Measurements from ENCODE around the gene KRT3.

The KRT3 gene

GRCh38 chr12:52818887-52819420 lies 23.0 kb upstream of the KRT3 start:
- Histone ChIP-seq H3K27me3 (ENCODE audit: control insufficient read depth in 1 of 2, insufficient read depth in 1 of 2, low read length in 2 of 2) (peaks cover 30 to 74% of the 10 kb centered on the region in 2 experiments), H3K79me1 (replicated peaks; ENCODE audit: low read length, poor library complexity, severe bottlenecking) (no peaks in the 10 kb centered on the region), H3K4me1 (ENCODE audit: control insufficient read depth, insufficient read depth, low read depth, low read length) (peaks cover 5% of the 10 kb centered on the region), H4K91ac (ENCODE audit: low read length) (no peak overlapping the region), H3K14ac (ENCODE audit: low read length in 2 of 2) (no peak overlapping the region), H2BK15ac (ENCODE audit: low read depth, poor library complexity, severe bottlenecking) (no peak overlapping the region), H3K36me3 (ENCODE audit: control insufficient read depth in 1 of 2, insufficient read depth in 2 of 2, low read depth in 1 of 2, low read length in 2 of 2) (no peaks in the 10 kb centered on the region), H2BK12ac (ENCODE audit: low read length in 2 of 2) (no peak overlapping the region), H2AFZ (ENCODE audit: low read depth, low read length) (no peak overlapping the region), H3K23ac (ENCODE audit: low read length in 2 of 2) (no peak overlapping the region), H3K18ac (ENCODE audit: low read depth in 1 of 2, low read length in 2 of 2) (no peak overlapping the region), H2BK120ac (ENCODE audit: low read depth, low read length) (no peak overlapping the region), H3K4me3 (ENCODE audit: insufficient read depth in 1 of 2, low read depth in 1 of 2, low read length in 2 of 2) (no peak overlapping the region), H3K9me3 (ENCODE audit: control insufficient read depth, low read length) (no peaks in the 10 kb centered on the region), H3K9ac (ENCODE audit: low read length) (no peak overlapping the region), H3K4ac (ENCODE audit: low read depth in 1 of 2, low read length in 2 of 2) (no peak overlapping the region), H4K8ac (ENCODE audit: low read length) (no peak overlapping the region), H2BK5ac (ENCODE audit: low read depth, low read length, poor library complexity, severe bottlenecking) (no peak overlapping the region), H2AK5ac (ENCODE audit: low read length, severe bottlenecking) (no peak overlapping the region), H3K4me2 (ENCODE audit: low read length, poor library complexity, severe bottlenecking) (no peak overlapping the region), H3K27ac (ENCODE audit: low read length, poor library complexity, severe bottlenecking) (no peak overlapping the region)
- no peak for DNase-seq
- WGBS: 61% methylated on average over 7 of the region's 7 CpGs

GRCh38 chr12:52818388-52818787 lies 22.5 kb upstream of the KRT3 start:
- no peak overlapping the region for H3K14ac ChIP-seq (ENCODE audit: low read length in 2 of 2)
- H2BK5ac ChIP-seq (ENCODE audit: low read depth, low read length, poor library complexity, severe bottlenecking): no peak overlapping the region
- H3K4me3 ChIP-seq (ENCODE audit: insufficient read depth in 1 of 2, low read depth in 1 of 2, low read length in 2 of 2): no peak overlapping the region
- no peak overlapping the region for H2BK15ac ChIP-seq (ENCODE audit: low read depth, poor library complexity, severe bottlenecking)
- no peak overlapping the region for H2AFZ ChIP-seq (ENCODE audit: low read depth, low read length)
- H2AK5ac ChIP-seq (ENCODE audit: low read length, severe bottlenecking): no peak overlapping the region
- peaks cover 5% of the 10 kb centered on the region for H3K4me1 ChIP-seq (ENCODE audit: control insufficient read depth, insufficient read depth, low read depth, low read length)
- peaks cover 30 to 74% of the 10 kb centered on the region in 2 experiments for H3K27me3 ChIP-seq (ENCODE audit: control insufficient read depth in 1 of 2, insufficient read depth in 1 of 2, low read length in 2 of 2)
- H3K9ac ChIP-seq (ENCODE audit: low read length): no peak overlapping the region
- no peaks in the 10 kb centered on the region for H3K79me1 ChIP-seq (replicated peaks; ENCODE audit: low read length, poor library complexity, severe bottlenecking)
- no peaks in the 10 kb centered on the region for H3K9me3 ChIP-seq (ENCODE audit: control insufficient read depth, low read length)
- 68% methylated on average over 7 of the region's 7 CpGs for WGBS
- no peaks in the 10 kb centered on the region for H3K36me3 ChIP-seq (ENCODE audit: control insufficient read depth in 1 of 2, insufficient read depth in 2 of 2, low read depth in 1 of 2, low read length in 2 of 2)
- H3K27ac ChIP-seq (ENCODE audit: low read length, poor library complexity, severe bottlenecking): no peak overlapping the region
- H4K8ac ChIP-seq (ENCODE audit: low read length): no peak overlapping the region
- no peak overlapping the region for H4K91ac ChIP-seq (ENCODE audit: low read length)
- no peak overlapping the region for H3K18ac ChIP-seq (ENCODE audit: low read depth in 1 of 2, low read length in 2 of 2)
- DNase-seq: no peak
- H2BK120ac ChIP-seq (ENCODE audit: low read depth, low read length): no peak overlapping the region
- no peak overlapping the region for H3K23ac ChIP-seq (ENCODE audit: low read length in 2 of 2)
- no peak overlapping the region for H3K4me2 ChIP-seq (ENCODE audit: low read length, poor library complexity, severe bottlenecking)
- H2BK12ac ChIP-seq (ENCODE audit: low read length in 2 of 2): no peak overlapping the region
- no peak overlapping the region for H3K4ac ChIP-seq (ENCODE audit: low read depth in 1 of 2, low read length in 2 of 2)

GRCh38 chr12:52817699-52818238 lies 21.9 kb upstream of the KRT3 start:
- Histone ChIP-seq H3K23ac (ENCODE audit: low read length in 2 of 2) (no peak overlapping the region), H3K4me2 (ENCODE audit: low read length, poor library complexity, severe bottlenecking) (no peak overlapping the region), H3K4me3 (ENCODE audit: insufficient read depth in 1 of 2, low read depth in 1 of 2, low read length in 2 of 2) (no peak overlapping the region), H4K8ac (ENCODE audit: low read length) (no peak overlapping the region), H3K36me3 (ENCODE audit: control insufficient read depth in 1 of 2, insufficient read depth in 2 of 2, low read depth in 1 of 2, low read length in 2 of 2) (no peaks in the 10 kb centered on the region), H2BK120ac (ENCODE audit: low read depth, low read length) (no peak overlapping the region), H3K4ac (ENCODE audit: low read depth in 1 of 2, low read length in 2 of 2) (no peak overlapping the region), H3K9me3 (ENCODE audit: control insufficient read depth, low read length) (no peaks in the 10 kb centered on the region), H2BK12ac (ENCODE audit: low read length in 2 of 2) (no peak overlapping the region), H3K18ac (ENCODE audit: low read depth in 1 of 2, low read length in 2 of 2) (no peak overlapping the region), H3K27me3 (ENCODE audit: control insufficient read depth in 1 of 2, insufficient read depth in 1 of 2, low read length in 2 of 2) (peaks cover 30 to 74% of the 10 kb centered on the region in 2 experiments), H4K91ac (ENCODE audit: low read length) (no peak overlapping the region), H2AFZ (ENCODE audit: low read depth, low read length) (no peak overlapping the region), H3K4me1 (ENCODE audit: control insufficient read depth, insufficient read depth, low read depth, low read length) (peaks cover 5% of the 10 kb centered on the region), H2BK5ac (ENCODE audit: low read depth, low read length, poor library complexity, severe bottlenecking) (no peak overlapping the region), H3K14ac (ENCODE audit: low read length in 2 of 2) (no peak overlapping the region), H3K79me1 (replicated peaks; ENCODE audit: low read length, poor library complexity, severe bottlenecking) (no peaks in the 10 kb centered on the region), H2AK5ac (ENCODE audit: low read length, severe bottlenecking) (no peak overlapping the region), H3K9ac (ENCODE audit: low read length) (no peak overlapping the region), H3K27ac (ENCODE audit: low read length, poor library complexity, severe bottlenecking) (no peak overlapping the region), H2BK15ac (ENCODE audit: low read depth, poor library complexity, severe bottlenecking) (no peak overlapping the region)
- DNase-seq: no peak
- 91% methylated on average over 1 of the region's 2 CpGs for WGBS

GRCh38 chr12:52817003-52817698 lies 21.2 kb upstream of the KRT3 start:
- no peak overlapping the region for H4K8ac ChIP-seq (ENCODE audit: low read length)
- H3K27me3 ChIP-seq (ENCODE audit: control insufficient read depth in 1 of 2, insufficient read depth in 1 of 2, low read length in 2 of 2): peaks cover 30 to 74% of the 10 kb centered on the region in 2 experiments
- H3K36me3 ChIP-seq (ENCODE audit: control insufficient read depth in 1 of 2, insufficient read depth in 2 of 2, low read depth in 1 of 2, low read length in 2 of 2): no peaks in the 10 kb centered on the region
- no peak overlapping the region for H3K4ac ChIP-seq (ENCODE audit: low read depth in 1 of 2, low read length in 2 of 2)
- H3K4me2 ChIP-seq (ENCODE audit: low read length, poor library complexity, severe bottlenecking): no peak overlapping the region
- H2BK5ac ChIP-seq (ENCODE audit: low read depth, low read length, poor library complexity, severe bottlenecking): no peak overlapping the region
- H3K18ac ChIP-seq (ENCODE audit: low read depth in 1 of 2, low read length in 2 of 2): no peak overlapping the region
- H2BK12ac ChIP-seq (ENCODE audit: low read length in 2 of 2): no peak overlapping the region
- no peak overlapping the region for H4K91ac ChIP-seq (ENCODE audit: low read length)
- H3K9me3 ChIP-seq (ENCODE audit: control insufficient read depth, low read length): no peaks in the 10 kb centered on the region
- no peak overlapping the region for H2AK5ac ChIP-seq (ENCODE audit: low read length, severe bottlenecking)
- 86% methylated on average over 8 of the region's 8 CpGs for WGBS
- H3K79me1 ChIP-seq (replicated peaks; ENCODE audit: low read length, poor library complexity, severe bottlenecking): no peaks in the 10 kb centered on the region
- no peak overlapping the region for H3K23ac ChIP-seq (ENCODE audit: low read length in 2 of 2)
- H2BK120ac ChIP-seq (ENCODE audit: low read depth, low read length): no peak overlapping the region
- H3K4me1 ChIP-seq (ENCODE audit: control insufficient read depth, insufficient read depth, low read depth, low read length): peaks cover 3% of the 10 kb centered on the region
- H3K4me3 ChIP-seq (ENCODE audit: insufficient read depth in 1 of 2, low read depth in 1 of 2, low read length in 2 of 2): no peak overlapping the region
- H2BK15ac ChIP-seq (ENCODE audit: low read depth, poor library complexity, severe bottlenecking): no peak overlapping the region
- H2AFZ ChIP-seq (ENCODE audit: low read depth, low read length): no peak overlapping the region
- H3K27ac ChIP-seq (ENCODE audit: low read length, poor library complexity, severe bottlenecking): no peak overlapping the region
- no peak overlapping the region for H3K14ac ChIP-seq (ENCODE audit: low read length in 2 of 2)
- H3K9ac ChIP-seq (ENCODE audit: low read length): no peak overlapping the region
- no peak for DNase-seq
